ENCODE measurements around the gene MRPS2. TPM values are rescaled to one million over a fixed set of nuclear protein-coding genes. Genes with fewer than 3 reads are reported as not detected.

The MRPS2 gene
- total and polyA plus RNA-seq, 4 experiments from 2014 or later, result 26.2 to 57.2 (median 33.2) TPM

DNA sequence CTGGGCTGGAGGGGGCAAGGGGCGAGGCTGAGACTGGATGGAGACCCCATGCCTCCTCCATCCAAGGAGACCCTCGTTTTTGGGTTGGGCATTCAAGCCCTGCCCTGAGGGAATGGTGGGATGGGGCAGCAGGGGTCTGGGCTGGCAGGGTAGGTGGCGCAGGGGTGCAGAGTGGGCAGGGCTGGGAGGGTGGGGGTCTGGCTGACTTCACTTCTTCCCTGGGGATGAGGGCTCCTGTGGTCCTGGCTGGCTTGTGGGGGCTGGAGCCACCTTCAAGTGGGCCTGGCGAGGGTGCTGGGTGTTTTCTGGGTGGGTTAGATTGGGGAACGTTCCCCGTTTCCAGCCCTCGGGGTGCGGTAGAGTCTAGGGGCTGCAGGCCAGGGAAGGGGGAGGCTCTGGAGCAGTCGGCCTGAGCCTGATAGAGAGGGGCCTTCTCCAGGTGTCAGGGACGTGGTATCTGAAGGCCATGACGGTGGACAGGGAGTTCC is 21.2 kb downstream of the MRPS2 start:
- intact Hi-C loops (cut with micrococcal nuclease), result no loop called here
- no peaks in the 10 kb centered on the region for H3K9me3 Mint-ChIP-seq

DNA sequence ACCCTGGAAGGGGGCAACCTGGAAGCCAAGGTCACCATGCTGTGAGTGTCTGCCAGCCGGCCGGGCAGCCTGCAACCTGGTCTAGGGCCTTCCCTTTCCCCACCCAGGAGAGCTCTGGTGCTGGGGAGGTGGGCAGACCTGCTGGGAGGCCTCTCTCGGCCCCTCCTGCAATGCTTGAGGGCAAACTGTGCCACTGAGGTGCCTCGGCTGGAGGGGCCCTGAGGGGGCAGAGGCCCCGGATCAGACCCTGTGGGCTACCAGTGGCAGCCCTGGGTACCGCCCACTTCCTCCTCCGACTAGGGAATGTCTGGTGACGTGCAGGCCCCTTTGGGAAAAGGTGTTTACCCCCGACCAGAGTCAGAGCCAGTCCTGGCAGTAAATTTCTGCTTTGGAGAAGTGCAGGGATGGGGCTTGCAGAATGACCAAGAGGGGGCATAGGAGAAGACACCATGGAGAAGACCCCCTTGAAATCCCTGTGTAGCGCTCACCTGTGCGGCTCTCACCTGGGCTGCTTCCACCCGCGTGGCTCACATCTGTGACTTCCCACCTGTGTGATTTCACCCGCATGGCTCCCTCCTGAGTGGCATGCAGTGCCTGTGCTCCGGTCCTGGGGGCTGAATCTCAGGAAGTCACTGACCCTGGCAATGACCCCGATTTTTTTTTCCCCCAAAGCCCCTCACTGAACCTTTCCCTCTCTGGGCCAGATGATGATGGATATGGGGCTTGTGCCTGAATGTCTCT is 21.8 kb downstream of the MRPS2 start:
- H3K36me3 ChIP-seq (ENCODE audit: insufficient read depth, low read length), result no peaks in the 10 kb centered on the region
- CTCF ChIA-PET (ENCODE audit: partially characterized antibody), result no interaction called here
- intact Hi-C loops (cut with micrococcal nuclease), result no loop called here
- H3K27ac Mint-ChIP-seq, result no peak overlapping the region
- POLR2A ChIA-PET (ENCODE audit: partially characterized antibody), result no interaction called here
- no peak overlapping the region for H3K4me3 Mint-ChIP-seq
- no peaks in the 10 kb centered on the region for H3K9me3 Mint-ChIP-seq
- H3K4me3 ChIP-seq (ENCODE audit: low read length in 2 of 2), result no peak overlapping the region
- no peak for DNase-seq
- H3K36me3 Mint-ChIP-seq, result no peaks in the 10 kb centered on the region
- no peak overlapping the region for H3K27ac ChIP-seq (ENCODE audit: low read depth, low read length)
- H3K27me3 ChIP-seq (ENCODE audit: insufficient read depth, low read length), result no peaks in the 10 kb centered on the region
- H3K4me1 Mint-ChIP-seq, result no peaks in the 10 kb centered on the region
- peaks cover 4% of the 10 kb centered on the region in 2 donors for H3K27me3 Mint-ChIP-seq
- no peaks in the 10 kb centered on the region for H3K4me1 ChIP-seq (ENCODE audit: insufficient read depth, low read length)
- H3K9me3 ChIP-seq (ENCODE audit: control insufficient read depth in 1 of 2, low read length in 2 of 2), result no peaks in the 10 kb centered on the region

More for the DNA sequence above, 21.2 kb downstream of the MRPS2 start:
- ChIA-PET CTCF (ENCODE audit: partially characterized antibody) (no interaction called here), POLR2A (ENCODE audit: partially characterized antibody) (no interaction called here)
- H3K4me3 ChIP-seq (ENCODE audit: low read length in 2 of 2), result no peak overlapping the region
- Mint-ChIP-seq H3K27me3 (peaks cover 4% of the 10 kb centered on the region in 2 donors), H3K27ac (no peak overlapping the region), H3K36me3 (no peaks in the 10 kb centered on the region), H3K4me1 (no peaks in the 10 kb centered on the region), H3K4me3 (no peak overlapping the region)
- H3K27me3 ChIP-seq (ENCODE audit: insufficient read depth, low read length), result no peaks in the 10 kb centered on the region
- no peaks in the 10 kb centered on the region for H3K4me1 ChIP-seq (ENCODE audit: insufficient read depth, low read length)
- no peak for DNase-seq
- no peaks in the 10 kb centered on the region for H3K36me3 ChIP-seq (ENCODE audit: insufficient read depth, low read length)
- H3K27ac ChIP-seq (ENCODE audit: low read depth, low read length), result no peak overlapping the region
- no peaks in the 10 kb centered on the region for H3K9me3 ChIP-seq (ENCODE audit: control insufficient read depth in 1 of 2, low read length in 2 of 2)

DNA sequence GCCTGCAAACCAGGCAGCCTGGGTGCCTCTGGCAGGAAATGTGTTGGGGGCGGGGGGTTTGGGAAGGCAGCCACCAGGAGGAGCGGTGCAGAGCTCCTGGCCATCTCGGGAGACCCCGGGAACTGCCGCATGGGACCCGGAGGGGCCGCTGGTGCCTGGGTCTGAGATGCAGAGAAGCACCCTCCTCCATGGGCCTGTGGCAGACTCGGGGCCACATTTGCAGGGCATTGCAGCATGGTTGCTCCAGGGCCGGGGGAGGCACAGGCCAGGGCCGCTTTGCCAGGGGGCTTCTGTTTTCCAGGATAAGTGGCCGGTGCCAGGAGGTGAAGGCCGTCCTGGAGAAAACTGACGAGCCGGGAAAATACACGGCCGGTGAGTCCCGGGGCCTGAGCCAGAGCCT is 22.4 kb downstream of the MRPS2 start:
- intact Hi-C loops (cut with micrococcal nuclease), result no loop called here
- H3K27ac Mint-ChIP-seq, result no peak overlapping the region
- H3K4me3 Mint-ChIP-seq, result no peak overlapping the region
- H3K36me3 ChIP-seq (ENCODE audit: insufficient read depth, low read length), result no peaks in the 10 kb centered on the region
- no peaks in the 10 kb centered on the region for H3K9me3 ChIP-seq (ENCODE audit: control insufficient read depth in 1 of 2, low read length in 2 of 2)
- POLR2A ChIA-PET (ENCODE audit: partially characterized antibody), result no interaction called here
- no peaks in the 10 kb centered on the region for H3K36me3 Mint-ChIP-seq
- CTCF ChIA-PET (ENCODE audit: partially characterized antibody), result no interaction called here
- H3K27me3 ChIP-seq (ENCODE audit: insufficient read depth, low read length), result no peaks in the 10 kb centered on the region
- no peak for DNase-seq
- no peaks in the 10 kb centered on the region for H3K9me3 Mint-ChIP-seq
- H3K4me1 Mint-ChIP-seq, result no peaks in the 10 kb centered on the region
- H3K27ac ChIP-seq (ENCODE audit: low read depth, low read length), result no peak overlapping the region
- H3K27me3 Mint-ChIP-seq, result peaks cover 4% of the 10 kb centered on the region in 2 donors
- H3K4me1 ChIP-seq (ENCODE audit: insufficient read depth, low read length), result no peaks in the 10 kb centered on the region
- H3K4me3 ChIP-seq (ENCODE audit: low read length in 2 of 2), result no peak overlapping the region

- intact Hi-C loops (cut with micrococcal nuclease), result no loop called here
- peaks cover 4% of the 10 kb centered on the region in 2 donors for H3K27me3 Mint-ChIP-seq
- H3K4me3 Mint-ChIP-seq, result no peak overlapping the region
- no peaks in the 10 kb centered on the region for H3K9me3 ChIP-seq (ENCODE audit: control insufficient read depth in 1 of 2, low read length in 2 of 2)
- POLR2A ChIA-PET (ENCODE audit: partially characterized antibody), result no interaction called here
- H3K27me3 ChIP-seq (ENCODE audit: insufficient read depth, low read length), result no peaks in the 10 kb centered on the region
- no peak overlapping the region for H3K27ac Mint-ChIP-seq
- no peaks in the 10 kb centered on the region for H3K4me1 Mint-ChIP-seq
- no peaks in the 10 kb centered on the region for H3K9me3 Mint-ChIP-seq
- no peak for DNase-seq
- CTCF ChIA-PET (ENCODE audit: partially characterized antibody), result no interaction called here
- H3K4me1 ChIP-seq (ENCODE audit: insufficient read depth, low read length), result no peaks in the 10 kb centered on the region
- H3K4me3 ChIP-seq (ENCODE audit: low read length in 2 of 2), result no peak overlapping the region
- no peaks in the 10 kb centered on the region for H3K36me3 ChIP-seq (ENCODE audit: insufficient read depth, low read length)
- no peak overlapping the region for H3K27ac ChIP-seq (ENCODE audit: low read depth, low read length)
- no peaks in the 10 kb centered on the region for H3K36me3 Mint-ChIP-seq
Observed at GRCh38 chr9:135523521-135524129, 23.1 kb downstream of the MRPS2 start.

DNA sequence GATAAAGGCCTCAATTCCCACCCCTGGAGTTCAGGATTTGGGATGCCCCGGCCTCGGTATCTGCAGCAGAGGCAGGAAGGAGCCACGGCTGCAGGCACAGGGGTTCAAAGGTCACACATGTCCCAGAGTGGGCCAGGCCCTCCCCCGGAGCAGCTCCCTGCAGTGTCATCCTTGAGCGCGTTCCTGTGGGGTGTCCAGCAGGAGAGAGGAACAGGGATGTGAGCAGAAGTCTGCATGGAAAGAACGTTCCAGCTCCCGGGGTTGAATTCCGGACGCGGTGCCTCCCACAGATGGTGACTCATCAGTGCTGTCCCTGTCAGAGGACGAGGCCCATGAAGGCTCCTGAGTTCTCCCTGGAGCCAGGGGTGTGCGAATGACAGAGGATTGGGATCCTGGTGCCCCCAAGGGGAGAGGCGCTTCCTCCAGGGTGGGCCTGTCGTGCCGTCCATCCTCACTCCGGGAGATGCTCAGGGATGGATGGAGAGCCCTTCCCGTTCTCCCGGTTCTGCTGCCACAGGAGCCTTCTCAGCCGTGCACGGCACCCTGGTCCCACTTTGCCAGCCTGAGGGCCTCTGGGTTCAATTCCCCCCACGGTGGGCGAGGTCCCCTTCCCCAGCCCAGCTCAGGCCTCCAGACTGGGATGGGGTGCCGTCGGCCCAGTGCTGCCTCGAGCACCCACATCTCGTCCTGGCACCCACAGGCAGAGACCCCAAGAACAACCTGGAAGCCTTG is 23.8 kb downstream of the MRPS2 start:
- intact Hi-C loops (cut with micrococcal nuclease), result no loop called here
- ChIA-PET POLR2A (ENCODE audit: partially characterized antibody) (no interaction called here), CTCF (ENCODE audit: partially characterized antibody) (no interaction called here)
- Histone ChIP-seq H3K27me3 (ENCODE audit: insufficient read depth, low read length) (no peaks in the 10 kb centered on the region), H3K27ac (ENCODE audit: low read depth, low read length) (no peak overlapping the region), H3K9me3 (ENCODE audit: control insufficient read depth in 1 of 2, low read length in 2 of 2) (no peaks in the 10 kb centered on the region), H3K36me3 (ENCODE audit: insufficient read depth, low read length) (no peaks in the 10 kb centered on the region), H3K4me3 (ENCODE audit: low read length in 2 of 2) (no peak overlapping the region), H3K4me1 (ENCODE audit: insufficient read depth, low read length) (no peaks in the 10 kb centered on the region)
- no peak overlapping the region for H3K27ac Mint-ChIP-seq
- no peaks in the 10 kb centered on the region for H3K9me3 Mint-ChIP-seq
- H3K4me1 Mint-ChIP-seq, result peaks cover 0 to 3% (median under 1%) of the 10 kb centered on the region in 4 donors
- peaks cover 3 to 4% of the 10 kb centered on the region in 2 donors for H3K27me3 Mint-ChIP-seq
- H3K36me3 Mint-ChIP-seq, result no peaks in the 10 kb centered on the region
- no peak for DNase-seq
- no peak overlapping the region for H3K4me3 Mint-ChIP-seq

DNA sequence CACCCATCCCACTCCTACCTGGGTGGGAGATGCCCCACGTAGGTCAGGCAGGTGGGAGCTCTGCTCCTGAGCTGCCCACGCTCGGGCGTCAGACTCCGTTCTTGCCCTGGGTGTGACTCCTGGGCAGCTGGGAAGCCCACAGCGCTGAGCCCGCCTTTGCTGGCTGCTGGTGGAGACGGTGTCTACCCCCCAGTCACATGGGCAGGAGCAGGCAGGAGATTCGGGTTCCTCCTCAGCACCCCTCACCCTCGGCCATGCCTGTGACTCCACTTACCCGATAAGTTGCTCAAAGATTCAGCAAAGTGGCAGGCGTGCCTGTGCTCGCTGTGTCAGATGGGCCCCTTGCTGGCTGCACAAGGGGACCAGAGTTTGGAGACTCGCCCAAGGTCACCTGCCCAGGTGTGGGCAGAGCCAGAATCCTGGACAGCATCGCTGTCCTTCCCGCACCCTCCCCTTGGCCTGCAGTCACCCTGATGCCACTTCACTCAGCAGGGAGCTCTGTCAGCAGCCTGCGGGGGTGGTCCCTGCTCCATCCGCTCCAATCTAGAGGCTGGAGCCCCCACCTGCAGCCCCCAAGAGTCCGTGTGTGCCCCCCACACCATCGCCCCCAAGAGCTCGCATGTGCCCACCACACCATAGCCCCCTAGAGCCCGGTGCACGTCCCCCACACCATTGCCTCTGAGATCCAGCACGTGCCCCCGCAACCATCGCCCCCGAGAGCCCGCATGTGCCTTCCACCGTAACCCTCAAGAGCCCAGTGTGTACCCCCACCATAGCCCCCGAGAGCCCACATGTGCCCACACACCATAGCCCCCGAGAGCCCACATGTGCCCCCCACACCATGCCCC is 25.0 kb downstream of the MRPS2 start:
- ChIA-PET CTCF (ENCODE audit: partially characterized antibody) (no interaction called here), POLR2A (ENCODE audit: partially characterized antibody) (no interaction called here)
- no peaks in the 10 kb centered on the region for H3K9me3 ChIP-seq (ENCODE audit: control insufficient read depth in 1 of 2, low read length in 2 of 2)
- no peaks in the 10 kb centered on the region for H3K36me3 Mint-ChIP-seq
- DNase-seq, result no peak
- H3K27me3 Mint-ChIP-seq, result peaks cover 2 to 5% of the 10 kb centered on the region in 2 donors
- H3K4me3 Mint-ChIP-seq, result no peak overlapping the region
- H3K4me1 ChIP-seq (ENCODE audit: insufficient read depth, low read length), result no peaks in the 10 kb centered on the region
- no peak overlapping the region for H3K27ac Mint-ChIP-seq
- H3K36me3 ChIP-seq (ENCODE audit: insufficient read depth, low read length), result no peaks in the 10 kb centered on the region
- no peak overlapping the region for H3K27ac ChIP-seq (ENCODE audit: low read depth, low read length)
- intact Hi-C loops (cut with micrococcal nuclease), result no loop called here
- peaks cover 0 to 6% (median 2%) of the 10 kb centered on the region in 4 donors for H3K4me1 Mint-ChIP-seq
- no peaks in the 10 kb centered on the region for H3K9me3 Mint-ChIP-seq
- H3K4me3 ChIP-seq (ENCODE audit: low read length in 2 of 2), result no peak overlapping the region
- H3K27me3 ChIP-seq (ENCODE audit: insufficient read depth, low read length), result no peaks in the 10 kb centered on the region

Measured in CD4-positive, alpha-beta memory T cell (primary cell).